Activated naive CD8-positive, alpha-beta T cell (primary cell): ENCODE measurements around the gene RENBP.
A peak's percentile ranks its signal among the peaks of the same experiment; 100 is the strongest.

Experiments
- H3K27ac Mint-ChIP-seq: one replicate; pipeline ENCODE4 v1.8.0; 2021; ENCODE audit warnings: mixed read lengths
- H3K27me3 Mint-ChIP-seq: one replicate; pipeline ENCODE4 v1.8.0; 2021; ENCODE audit warnings: mixed read lengths
- H3K36me3 Mint-ChIP-seq: one replicate; pipeline ENCODE4 v1.8.0; 2021; ENCODE audit warnings: mixed read lengths
- H3K4me1 Mint-ChIP-seq: one replicate; pipeline ENCODE4 v1.8.0; 2021; ENCODE audit warnings: low read depth, mixed read lengths
- H3K4me3 Mint-ChIP-seq: one replicate; pipeline ENCODE4 v1.8.0; 2021; ENCODE audit warnings: mild to moderate bottlenecking, mixed read lengths
- H3K9me3 Mint-ChIP-seq: one replicate; pipeline ENCODE4 v1.8.0; 2021; ENCODE audit warnings: low read depth, mixed read lengths

The RENBP gene

DNA sequence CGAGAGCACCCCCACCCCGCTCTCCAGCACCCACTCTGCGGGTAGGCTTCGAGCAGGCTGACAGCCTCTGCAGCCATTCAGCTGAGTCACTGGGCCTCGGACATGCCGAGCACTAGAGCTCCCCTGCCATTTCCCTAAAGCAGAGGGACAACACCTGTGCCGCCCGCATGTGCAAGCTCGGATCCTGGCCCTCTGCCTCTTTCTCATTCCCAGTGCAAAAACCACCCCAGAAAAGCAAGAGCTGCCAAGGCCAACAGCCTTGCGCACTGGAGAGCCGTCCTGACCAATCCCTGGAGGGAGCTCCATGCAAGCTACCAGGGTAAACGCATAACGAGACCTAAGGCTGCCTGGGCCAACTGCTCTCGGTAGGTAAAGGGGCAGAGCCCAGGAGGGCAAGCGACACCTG lies 21.8 kb upstream of the RENBP start:
- peaks cover 32% of the 10 kb centered on the region for H3K4me1 Mint-ChIP-seq
- peak overlapping the region; percentile 100 for H3K4me3 Mint-ChIP-seq
- H3K9me3 Mint-ChIP-seq = no peaks in the 10 kb centered on the region
- peak overlapping the region; percentile 83 for H3K27ac Mint-ChIP-seq
- H3K27me3 Mint-ChIP-seq = no peaks in the 10 kb centered on the region
- H3K36me3 Mint-ChIP-seq = no peaks in the 10 kb centered on the region

DNA sequence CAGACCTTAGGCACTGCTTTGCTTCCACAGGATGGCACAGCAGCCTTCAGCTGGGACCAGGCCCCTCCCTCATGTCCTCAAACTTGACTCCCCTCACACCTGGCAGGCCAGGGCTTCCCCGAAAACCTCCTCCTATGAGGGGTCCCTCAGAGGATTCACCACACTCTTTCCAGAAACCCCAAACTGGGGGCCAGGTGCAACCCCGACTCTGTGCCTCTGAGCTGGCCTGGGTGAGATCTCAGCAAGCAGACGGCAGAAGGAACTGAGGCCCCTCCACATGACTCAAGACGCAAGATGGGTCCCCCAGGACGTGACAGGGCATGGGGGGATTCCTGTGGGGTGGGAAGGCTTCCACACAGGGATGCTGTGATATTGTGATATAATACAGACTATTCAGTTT lies 21.0 kb upstream of the RENBP start:
- Mint-ChIP-seq H3K4me3 (peak overlapping the region; percentile 53), H3K27me3 (no peaks in the 10 kb centered on the region), H3K4me1 (peaks cover 32% of the 10 kb centered on the region), H3K9me3 (no peaks in the 10 kb centered on the region), H3K27ac (no peak overlapping the region), H3K36me3 (no peaks in the 10 kb centered on the region)

DNA sequence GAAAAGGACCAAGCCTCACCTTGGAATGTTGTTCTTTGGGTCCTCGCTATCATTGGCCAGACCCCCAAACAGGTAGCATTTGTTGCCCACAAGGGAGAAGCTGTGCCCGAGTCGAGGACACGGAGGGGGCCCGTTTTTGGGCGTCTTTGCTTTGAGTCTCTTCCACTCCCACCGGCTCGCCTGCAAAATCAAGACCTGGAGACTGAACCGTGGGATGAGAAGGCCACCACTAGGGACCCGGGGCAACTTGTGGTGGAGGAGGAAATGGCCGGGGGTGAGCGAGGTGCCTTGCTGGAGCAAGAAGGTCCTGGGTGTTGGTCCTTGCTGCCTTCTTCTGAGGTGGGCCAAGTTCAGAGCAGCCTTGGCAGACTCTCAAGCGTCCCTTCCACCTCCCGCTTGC lies 19.7 kb upstream of the RENBP start:
- peaks cover 31% of the 10 kb centered on the region for H3K4me1 Mint-ChIP-seq
- no peaks in the 10 kb centered on the region for H3K36me3 Mint-ChIP-seq
- H3K9me3 Mint-ChIP-seq = no peaks in the 10 kb centered on the region
- H3K27ac Mint-ChIP-seq = no peak overlapping the region
- no peaks in the 10 kb centered on the region for H3K27me3 Mint-ChIP-seq
- H3K4me3 Mint-ChIP-seq = no peak overlapping the region

DNA sequence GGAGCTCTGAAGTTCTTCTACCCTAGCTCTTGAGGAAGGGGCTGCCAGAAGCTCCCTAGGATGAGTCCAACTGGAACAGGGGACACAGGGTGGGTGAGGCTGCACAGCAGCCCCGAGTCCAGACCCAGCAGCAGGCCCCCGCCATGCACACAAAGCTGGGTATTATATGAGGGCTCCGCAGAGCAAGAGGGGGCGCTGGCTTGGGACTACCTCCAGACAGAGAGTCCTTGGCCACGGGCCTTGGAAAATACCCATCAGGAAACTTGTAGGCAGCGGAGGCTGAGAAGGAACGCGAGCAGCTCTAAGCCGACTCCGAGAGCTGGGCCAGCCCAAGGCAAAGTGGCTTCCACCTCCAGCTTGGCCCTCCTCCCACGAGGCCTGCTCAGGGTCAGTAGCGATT lies 19.1 kb upstream of the RENBP start:
- Mint-ChIP-seq H3K27me3 (no peaks in the 10 kb centered on the region), H3K27ac (no peak overlapping the region), H3K4me1 (peaks cover 31% of the 10 kb centered on the region), H3K36me3 (no peaks in the 10 kb centered on the region), H3K4me3 (no peak overlapping the region), H3K9me3 (no peaks in the 10 kb centered on the region)

DNA sequence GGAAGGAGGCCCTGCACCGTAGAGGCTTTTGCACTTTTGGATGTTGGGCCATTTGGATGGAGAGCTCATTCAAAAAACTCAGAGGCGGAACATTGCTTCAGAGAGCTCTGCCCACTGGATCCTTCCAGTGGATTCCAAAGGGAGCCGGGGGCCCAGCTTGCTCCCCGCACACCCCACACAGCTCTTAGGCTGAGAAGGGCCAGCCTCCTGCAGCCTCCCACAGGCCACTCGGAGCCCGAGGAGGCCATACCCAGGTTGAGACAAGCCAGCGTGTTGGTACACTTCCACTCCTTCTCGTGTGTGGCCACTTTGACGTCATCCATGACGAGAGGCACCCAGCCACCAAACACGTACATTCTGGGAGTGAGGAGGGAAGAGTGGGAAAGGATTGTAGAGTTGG lies 16.8 kb upstream of the RENBP start:
- Mint-ChIP-seq H3K36me3 (no peaks in the 10 kb centered on the region), H3K4me1 (peaks cover 9% of the 10 kb centered on the region), H3K9me3 (no peaks in the 10 kb centered on the region), H3K27ac (no peak overlapping the region), H3K27me3 (no peaks in the 10 kb centered on the region), H3K4me3 (no peak overlapping the region)

DNA sequence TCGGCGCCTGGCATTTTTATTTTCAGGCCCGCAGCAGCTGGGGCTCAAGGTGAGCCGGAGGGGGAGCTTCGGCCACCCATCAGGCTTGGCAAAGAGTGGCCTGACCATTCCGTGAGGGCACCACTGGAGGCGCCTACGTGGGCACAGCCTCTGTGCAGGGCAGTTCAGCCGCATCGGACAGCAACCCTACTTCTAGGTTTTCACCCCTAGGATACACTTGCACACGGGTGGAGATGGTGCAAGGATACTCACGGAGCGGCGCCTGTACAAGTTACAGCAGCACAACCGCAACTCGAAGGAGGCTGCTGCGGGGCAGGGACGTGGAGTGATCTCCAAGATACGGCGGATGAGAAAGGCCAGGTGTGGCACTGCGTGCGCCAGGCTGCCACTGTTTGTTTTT lies 16.3 kb upstream of the RENBP start:
- H3K36me3 Mint-ChIP-seq = no peaks in the 10 kb centered on the region
- H3K4me1 Mint-ChIP-seq = peaks cover 5% of the 10 kb centered on the region
- no peaks in the 10 kb centered on the region for H3K27me3 Mint-ChIP-seq
- no peak overlapping the region for H3K4me3 Mint-ChIP-seq
- H3K27ac Mint-ChIP-seq = no peak overlapping the region
- H3K9me3 Mint-ChIP-seq = no peaks in the 10 kb centered on the region

DNA sequence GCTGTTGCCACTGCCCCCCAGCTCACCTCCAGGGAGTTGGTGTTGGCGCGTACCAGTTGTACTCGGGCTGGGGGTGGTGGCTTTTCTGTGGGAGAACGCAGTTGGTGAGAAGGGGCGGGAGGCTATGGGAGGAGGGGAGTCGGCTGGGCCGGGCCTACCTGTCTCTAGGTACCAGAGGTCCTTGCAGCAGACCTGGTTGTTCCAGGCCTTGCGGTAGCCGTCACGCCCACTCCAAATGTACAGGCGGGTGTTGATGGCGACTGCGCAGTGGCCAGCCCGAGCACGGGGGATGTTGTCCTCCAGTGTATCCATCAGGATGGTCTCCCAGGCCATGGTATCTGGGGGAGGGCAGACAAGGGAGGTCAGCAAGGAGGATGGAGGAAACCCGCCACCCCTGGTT lies 15.6 kb upstream of the RENBP start:
- Mint-ChIP-seq H3K36me3 (no peaks in the 10 kb centered on the region), H3K4me3 (no peak overlapping the region), H3K27me3 (no peaks in the 10 kb centered on the region), H3K27ac (no peak overlapping the region), H3K9me3 (no peaks in the 10 kb centered on the region), H3K4me1 (peaks cover under 1% of the 10 kb centered on the region)

DNA sequence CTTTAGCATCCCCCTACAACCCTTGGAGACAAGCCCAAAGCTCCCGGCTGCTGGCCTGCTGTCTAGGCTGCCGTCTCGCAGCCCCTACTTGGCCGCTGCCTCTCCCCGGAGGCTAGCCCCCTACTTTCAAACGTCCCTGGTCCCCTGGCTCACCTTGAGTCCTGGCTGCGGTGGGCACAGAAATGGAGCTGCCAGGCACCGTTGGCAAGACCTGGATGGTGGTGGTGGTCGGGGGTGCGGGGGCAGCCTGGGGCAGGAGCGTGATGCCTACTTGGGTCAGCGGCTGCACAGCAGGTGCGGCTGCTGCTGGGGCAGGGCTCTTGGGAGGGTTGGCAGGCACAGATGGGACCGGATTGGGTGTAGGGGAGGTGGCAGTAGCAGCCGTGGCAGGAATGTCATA lies 15.2 kb upstream of the RENBP start:
- H3K27ac Mint-ChIP-seq = no peak overlapping the region
- H3K4me1 Mint-ChIP-seq = no peaks in the 10 kb centered on the region
- H3K9me3 Mint-ChIP-seq = no peaks in the 10 kb centered on the region
- no peaks in the 10 kb centered on the region for H3K36me3 Mint-ChIP-seq
- H3K27me3 Mint-ChIP-seq = no peaks in the 10 kb centered on the region
- H3K4me3 Mint-ChIP-seq = no peak overlapping the region

DNA sequence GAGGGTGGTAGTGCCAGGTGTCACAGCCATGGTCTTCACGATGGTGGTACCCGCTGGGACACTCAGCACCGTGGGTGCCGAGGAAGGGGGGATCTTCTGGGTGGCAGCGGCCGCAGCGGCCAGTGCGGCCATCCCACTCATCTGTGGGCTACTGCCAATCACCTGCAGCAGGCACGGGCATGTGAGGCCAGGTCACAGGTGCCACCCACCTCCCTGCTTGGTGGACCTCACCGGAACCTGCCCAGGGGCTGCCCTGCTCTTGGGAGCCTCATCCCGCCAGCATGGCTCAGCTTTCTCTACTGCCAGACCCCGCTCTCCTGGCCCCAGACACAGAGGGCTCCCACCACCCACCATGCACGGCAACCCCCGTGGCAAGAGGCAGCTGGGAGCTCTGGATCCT lies 14.2 kb upstream of the RENBP start:
- H3K9me3 Mint-ChIP-seq = no peaks in the 10 kb centered on the region
- no peaks in the 10 kb centered on the region for H3K4me1 Mint-ChIP-seq
- no peaks in the 10 kb centered on the region for H3K27me3 Mint-ChIP-seq
- no peaks in the 10 kb centered on the region for H3K36me3 Mint-ChIP-seq
- H3K4me3 Mint-ChIP-seq = no peak overlapping the region
- H3K27ac Mint-ChIP-seq = no peak overlapping the region

DNA sequence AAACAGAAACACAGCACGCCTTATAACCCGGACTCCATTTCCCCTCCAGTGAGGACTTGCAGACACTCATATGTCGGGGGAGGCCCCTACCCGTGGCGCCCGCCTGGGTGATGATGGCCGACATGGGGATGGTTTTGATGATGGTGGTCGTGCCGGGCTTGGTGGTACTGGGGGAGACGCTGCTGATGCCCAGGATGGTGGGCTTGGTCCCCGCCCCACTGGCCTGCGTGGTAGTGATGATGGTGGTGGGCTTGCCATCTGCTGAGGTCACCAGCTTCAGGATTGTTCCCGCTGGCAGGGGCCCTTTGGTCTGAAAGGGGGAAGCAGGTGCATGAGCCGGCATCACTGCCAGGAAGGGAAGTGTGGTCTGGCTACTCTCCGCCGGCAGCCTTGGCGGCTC lies 12.8 kb upstream of the RENBP start:
- no peak overlapping the region for H3K27ac Mint-ChIP-seq
- H3K4me3 Mint-ChIP-seq = no peak overlapping the region

DNA sequence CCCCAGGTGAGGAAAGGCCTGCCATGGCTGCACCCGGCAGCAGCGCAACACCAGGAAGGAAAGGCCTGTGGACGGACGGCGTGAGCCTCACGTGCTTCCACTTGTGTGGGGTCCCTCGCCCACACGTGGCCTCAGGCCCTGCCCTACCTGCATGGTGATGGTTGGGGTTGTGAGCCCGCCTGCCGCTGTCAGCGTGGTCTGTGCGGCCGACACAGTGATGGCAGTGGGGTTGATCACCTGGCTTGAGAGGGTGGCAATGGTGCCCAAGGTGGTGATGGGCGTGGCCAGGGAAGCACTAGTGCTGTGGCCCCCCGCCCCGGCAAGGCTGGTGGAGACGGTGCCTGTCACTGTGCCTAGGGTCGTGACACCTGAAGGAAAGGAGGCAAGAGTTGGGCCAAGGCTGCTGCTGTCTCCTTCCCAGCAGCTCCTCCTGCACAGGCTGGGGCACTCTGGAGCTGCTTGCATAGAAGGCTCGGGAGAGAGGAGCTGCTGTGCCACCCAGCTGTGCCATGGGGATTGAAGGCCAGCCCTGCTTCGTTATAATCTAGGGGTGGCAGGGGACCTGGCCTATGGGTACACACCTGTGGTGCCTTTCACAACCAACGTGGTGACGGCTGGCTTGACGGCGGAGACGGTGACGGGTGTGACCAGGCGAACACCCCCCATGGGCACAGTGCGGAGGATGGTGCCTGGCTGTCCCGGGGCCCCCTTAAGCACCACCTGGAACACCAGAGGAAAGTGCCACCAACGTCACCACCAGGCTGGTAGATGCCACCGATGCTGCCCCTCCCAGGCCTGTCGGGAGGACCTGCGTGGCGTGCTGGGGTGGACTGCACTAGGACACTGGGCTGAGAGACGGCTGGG lies 11.8 kb upstream of the RENBP start:
- no peaks in the 10 kb centered on the region for H3K36me3 Mint-ChIP-seq
- H3K4me3 Mint-ChIP-seq = no peak overlapping the region
- no peaks in the 10 kb centered on the region for H3K9me3 Mint-ChIP-seq
- H3K4me1 Mint-ChIP-seq = peaks cover 3% of the 10 kb centered on the region
- H3K27me3 Mint-ChIP-seq = no peaks in the 10 kb centered on the region
- H3K27ac Mint-ChIP-seq = peak overlapping the region; percentile 5

More for the DNA sequence above, 12.8 kb upstream of the RENBP start:
- Mint-ChIP-seq H3K27me3 (no peaks in the 10 kb centered on the region), H3K4me1 (peaks cover 3% of the 10 kb centered on the region), H3K36me3 (no peaks in the 10 kb centered on the region), H3K9me3 (no peaks in the 10 kb centered on the region)

DNA sequence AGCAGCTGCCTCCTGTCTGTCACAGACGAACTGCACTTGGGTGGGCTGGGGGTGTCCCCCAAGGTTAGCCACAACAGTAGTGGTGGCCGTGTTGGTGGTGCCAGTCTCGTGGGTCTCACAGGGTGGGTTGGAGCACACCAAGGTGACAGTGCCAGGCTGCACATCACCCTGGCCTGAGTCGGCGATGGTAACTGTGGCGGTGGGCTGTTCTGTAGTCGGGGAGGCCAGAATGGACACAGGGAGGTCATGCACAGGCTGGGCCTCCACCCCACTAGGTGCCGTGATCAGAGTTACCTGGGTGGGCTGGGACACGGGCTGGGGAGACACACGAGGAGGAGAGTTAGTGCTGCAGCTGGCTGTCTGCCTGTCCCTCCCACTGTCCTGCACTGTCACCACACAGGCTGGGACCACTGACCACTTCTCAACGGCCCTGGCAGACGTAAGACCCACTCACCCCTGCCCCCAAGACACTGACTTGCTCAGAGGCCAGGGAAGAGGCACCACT lies 10.8 kb upstream of the RENBP start:
- no peaks in the 10 kb centered on the region for H3K27me3 Mint-ChIP-seq
- H3K27ac Mint-ChIP-seq = no peak overlapping the region
- peaks cover 3% of the 10 kb centered on the region for H3K4me1 Mint-ChIP-seq
- no peaks in the 10 kb centered on the region for H3K36me3 Mint-ChIP-seq
- no peak overlapping the region for H3K4me3 Mint-ChIP-seq
- no peaks in the 10 kb centered on the region for H3K9me3 Mint-ChIP-seq

DNA sequence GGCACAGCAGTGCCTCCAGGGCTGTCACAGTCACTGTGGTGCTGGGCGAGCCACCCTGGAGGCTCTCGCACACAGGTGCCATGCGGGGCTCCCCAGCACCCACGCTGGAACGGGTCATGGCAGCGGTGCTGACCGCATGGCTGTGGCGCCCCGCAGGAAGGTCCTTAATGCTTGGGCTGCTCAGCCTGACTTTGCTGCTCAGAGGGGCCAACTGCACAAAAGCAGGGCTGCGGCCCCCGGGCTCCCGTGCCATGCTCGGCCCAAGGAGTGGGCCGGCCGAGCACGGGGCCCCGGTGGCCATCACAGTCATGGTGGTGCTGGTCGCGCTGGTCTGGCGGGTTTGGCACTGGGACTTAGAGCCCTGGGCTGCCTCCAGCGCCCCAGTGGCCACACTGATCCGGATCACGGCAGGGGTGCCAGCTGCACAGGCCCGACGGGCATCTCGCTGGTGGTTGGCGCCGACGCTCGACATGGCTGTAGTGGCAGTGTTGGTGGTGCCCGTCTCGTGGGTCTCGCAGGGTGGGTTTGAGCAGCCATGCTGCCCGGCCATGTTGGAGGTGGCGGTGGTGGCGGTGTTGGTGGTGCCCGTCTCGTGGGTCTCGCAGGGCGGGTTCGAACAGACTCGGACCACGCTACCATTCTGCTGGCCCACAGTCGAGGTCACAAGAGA lies 10.2 kb upstream of the RENBP start:
- Mint-ChIP-seq H3K9me3 (no peaks in the 10 kb centered on the region), H3K27me3 (no peaks in the 10 kb centered on the region), H3K4me3 (no peak overlapping the region), H3K27ac (no peak overlapping the region), H3K4me1 (peaks cover 3% of the 10 kb centered on the region), H3K36me3 (no peaks in the 10 kb centered on the region)

DNA sequence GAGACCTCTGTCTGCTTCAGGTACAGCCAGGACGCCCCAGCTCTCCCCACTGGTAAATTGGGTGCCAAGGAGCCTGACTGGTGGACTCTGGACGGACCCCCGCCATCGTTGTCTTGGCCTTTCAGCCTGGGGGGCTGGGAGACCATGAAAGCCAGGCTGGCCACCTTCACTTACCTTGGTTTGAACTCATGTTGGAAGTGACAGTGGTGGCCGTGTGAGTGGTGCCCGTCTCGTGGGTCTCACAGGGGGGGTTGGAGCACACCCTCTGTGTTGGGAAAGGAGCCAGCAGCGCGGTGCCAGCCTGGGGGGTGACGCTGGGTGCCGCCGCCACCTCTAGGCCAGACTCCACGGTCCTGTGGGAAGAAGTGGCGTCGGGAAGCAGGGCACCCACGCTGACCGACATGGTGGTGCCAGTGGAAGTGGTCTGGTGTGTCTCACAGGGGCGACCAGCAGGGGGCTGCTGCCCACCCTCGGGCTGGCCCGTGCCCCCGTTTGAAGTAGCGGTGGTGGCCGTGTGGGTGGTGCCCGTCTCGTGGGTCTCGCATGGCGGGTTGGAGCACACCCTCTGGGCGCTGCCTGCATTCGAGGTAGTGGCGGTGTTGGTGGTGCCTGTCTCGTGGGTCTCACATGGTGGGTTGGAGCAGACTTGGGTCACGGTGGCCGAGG lies 9.6 kb upstream of the RENBP start:
- H3K27ac Mint-ChIP-seq = no peak overlapping the region
- no peaks in the 10 kb centered on the region for H3K36me3 Mint-ChIP-seq
- no peaks in the 10 kb centered on the region for H3K9me3 Mint-ChIP-seq
- H3K27me3 Mint-ChIP-seq = no peaks in the 10 kb centered on the region
- H3K4me3 Mint-ChIP-seq = no peak overlapping the region
- peaks cover 6% of the 10 kb centered on the region for H3K4me1 Mint-ChIP-seq

DNA sequence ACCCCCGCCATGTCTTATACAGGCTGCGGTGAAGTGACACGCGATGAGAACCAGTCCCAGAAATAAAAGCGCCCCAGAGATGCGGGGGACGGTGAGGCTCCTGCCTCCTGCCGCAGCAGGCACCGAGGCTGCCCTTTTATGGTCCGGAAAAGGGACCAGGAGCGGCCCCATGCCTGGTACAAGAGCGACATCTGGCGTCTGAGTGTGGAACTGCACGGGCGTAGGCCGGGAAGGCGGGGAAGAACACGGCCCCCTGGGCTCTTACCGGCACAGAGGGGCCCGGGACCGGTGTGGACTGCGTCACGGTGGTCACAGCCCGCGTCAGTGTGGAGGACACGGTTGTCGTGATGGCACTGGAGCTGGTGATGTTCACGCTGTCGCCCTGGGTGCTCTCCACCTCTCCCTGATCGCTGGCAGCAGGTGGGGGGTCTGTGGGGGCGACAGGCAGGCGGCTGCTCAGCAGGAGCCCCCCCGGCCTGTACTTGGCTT lies 8.9 kb upstream of the RENBP start:
- Mint-ChIP-seq H3K4me1 (peaks cover 9% of the 10 kb centered on the region), H3K36me3 (no peaks in the 10 kb centered on the region), H3K27me3 (no peaks in the 10 kb centered on the region), H3K27ac (no peak overlapping the region), H3K9me3 (no peaks in the 10 kb centered on the region), H3K4me3 (no peak overlapping the region)
